Stimulated activated CD8-positive, alpha-beta memory T cell treated with anti-CD3 and anti-CD28 coated beads, Interleukin-2, amount 100 ng/mL, for 1 hour (primary cell): ENCODE results near the gene BEND7.
A peak's percentile ranks its signal among the peaks of the same experiment; 100 is the strongest.
"Not testable (repeated sequence)": the region's sequence is repeated elsewhere in the genome, so short reads cannot be mapped to it uniquely, and the experiment has no call there.

ENCODE experiments used
- DNase-seq, 2 donors: peaks; one replicate each; pipeline ENCODE4 v3.0.0-alpha.2; 2020; ENCODE audit warnings: low read depth in 2 of 2

Gene BEND7

GRCh38 chr10:13483073-13483472 lies 45.7 kb downstream of the BEND7 start:
- no peak for DNase-seq

GRCh38 chr10:13481690-13482089 lies 47.1 kb downstream of the BEND7 start:
- no peak for DNase-seq

- DNase-seq, result no peak
These were observed 53.7 kb downstream of the BEND7 start for GRCh38 chr10:13475124-13475523.

GRCh38 chr10:13473986-13474385 lies 54.8 kb downstream of the BEND7 start:
- no peak for DNase-seq

- DNase-seq, result no peak
These were observed 56.5 kb downstream of the BEND7 start for GRCh38 chr10:13472359-13472758.

- DNase-seq, result no peak
These were observed 58.5 kb downstream of the BEND7 start for GRCh38 chr10:13470270-13470669.

- DNase-seq, result no peak
These were observed 66.3 kb downstream of the BEND7 start for GRCh38 chr10:13462551-13462950.

GRCh38 chr10:13458687-13459012 lies 70.2 kb downstream of the BEND7 start:
- DNase-seq, result no peak

GRCh38 chr10:13457958-13458686 lies 70.7 kb downstream of the BEND7 start:
- DNase-seq, result no peak

- DNase-seq, result no peak
These were observed 74.9 kb downstream of the BEND7 start for GRCh38 chr10:13453896-13454295.

- no peak for DNase-seq
These were observed 78.7 kb downstream of the BEND7 start for GRCh38 chr10:13450069-13450468.

- DNase-seq, result no peak
These were observed 79.5 kb downstream of the BEND7 start for GRCh38 chr10:13449296-13449695.

GRCh38 chr10:13448216-13448615 lies 80.6 kb downstream of the BEND7 start:
- no peak for DNase-seq

- no peak for DNase-seq
These were observed 83.0 kb downstream of the BEND7 start for GRCh38 chr10:13445656-13446400.

- DNase-seq, result no peak
These were observed 87.3 kb downstream of the BEND7 start for GRCh38 chr10:13441476-13441875.

GRCh38 chr10:13440185-13441061 lies 88.4 kb downstream of the BEND7 start:
- peak; percentile 29 to 41 for DNase-seq

GRCh38 chr10:13439313-13440184 lies 89.3 kb downstream of the BEND7 start:
- no peak for DNase-seq

- no peak for DNase-seq
These were observed 91.7 kb downstream of the BEND7 start for GRCh38 chr10:13437026-13437555.

- DNase-seq, result not testable (repeated sequence)
These were observed 100.9 kb downstream of the BEND7 start for GRCh38 chr10:13427943-13428342.

- no peak for DNase-seq
These were observed 103.4 kb downstream of the BEND7 start for GRCh38 chr10:13425397-13425796.

- no peak for DNase-seq
These were observed 106.0 kb downstream of the BEND7 start for GRCh38 chr10:13422800-13423199.
